Activated effector memory CD4-positive, alpha-beta T cell treated with Interleukin-2 at 50 U/mL for 16 hours (primary cell): Measurements from ENCODE around the gene POLD4.
"Not testable (repeated sequence)": the region's sequence is repeated elsewhere in the genome, so short reads cannot be mapped to it uniquely, and the experiment has no call there.

Experiments
- DNase-seq: peaks from one replicate; pipeline ENCODE4 v3.0.0-alpha.2; 2020

The POLD4 gene

DNA sequence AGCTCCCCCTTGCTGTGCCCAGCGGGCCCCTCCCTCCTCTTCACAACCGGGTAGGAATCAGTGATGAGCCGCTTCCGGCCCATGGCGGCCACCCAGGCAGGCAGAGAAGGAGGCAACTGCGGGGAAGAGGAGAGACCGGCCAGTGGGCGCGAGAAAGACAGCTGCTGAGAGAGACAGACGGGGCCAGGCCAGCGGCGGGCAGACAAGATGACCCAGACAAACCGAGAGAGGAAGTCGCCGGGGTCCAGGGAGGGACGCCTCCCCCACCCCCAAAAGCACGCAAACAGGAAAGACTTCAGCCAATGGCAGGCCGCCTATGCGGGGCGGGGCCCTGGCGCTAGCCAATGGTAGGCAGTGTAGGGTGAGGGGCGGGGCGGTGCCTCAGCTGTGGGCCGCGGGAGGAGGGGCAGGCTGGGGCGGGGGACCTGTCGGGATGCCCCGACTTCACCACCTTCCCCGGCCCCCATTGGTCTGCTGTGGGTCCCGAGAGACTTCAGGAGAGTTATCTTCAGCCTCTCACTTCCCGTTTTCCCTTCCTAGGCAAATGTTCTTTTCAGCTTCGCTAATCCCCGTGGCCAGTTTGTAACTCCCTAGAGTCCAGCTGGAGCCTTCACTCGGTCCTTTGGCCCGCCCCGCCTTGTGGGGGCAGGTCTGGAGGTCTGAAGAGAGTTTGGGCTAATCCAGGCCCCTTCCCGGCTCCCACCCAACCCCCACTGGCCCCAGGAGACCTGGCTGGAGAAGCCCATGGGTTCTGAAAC is at the start of gene POLD4:
Gene POLD4 (minus strand): TSS at position 230 of the 758 bp plus-strand sequence. CDS start 147 bp downstream, at position 83.
- DNase-seq: peak; percentile 96

DNA sequence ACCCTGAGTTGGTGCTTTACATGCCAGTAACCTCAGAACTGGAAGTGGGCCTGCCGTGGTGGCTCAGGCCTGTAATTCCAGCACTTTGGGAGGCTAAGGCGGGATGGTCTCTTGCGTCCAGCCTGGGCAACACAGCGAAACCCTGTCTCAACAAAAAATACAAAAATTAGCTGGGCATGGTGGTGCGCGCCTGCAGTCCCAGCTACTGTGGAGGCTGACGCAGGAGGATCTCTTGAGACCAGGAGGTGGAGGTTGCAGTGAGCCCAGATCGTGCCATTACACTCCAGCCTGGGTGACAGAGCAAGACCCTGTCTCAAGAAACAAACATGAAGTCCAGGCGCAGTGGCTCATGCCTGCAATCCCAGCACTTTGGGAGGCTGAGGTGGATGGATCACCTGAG is 49.7 kb upstream of the POLD4 start:
- not testable (repeated sequence) for DNase-seq

DNA sequence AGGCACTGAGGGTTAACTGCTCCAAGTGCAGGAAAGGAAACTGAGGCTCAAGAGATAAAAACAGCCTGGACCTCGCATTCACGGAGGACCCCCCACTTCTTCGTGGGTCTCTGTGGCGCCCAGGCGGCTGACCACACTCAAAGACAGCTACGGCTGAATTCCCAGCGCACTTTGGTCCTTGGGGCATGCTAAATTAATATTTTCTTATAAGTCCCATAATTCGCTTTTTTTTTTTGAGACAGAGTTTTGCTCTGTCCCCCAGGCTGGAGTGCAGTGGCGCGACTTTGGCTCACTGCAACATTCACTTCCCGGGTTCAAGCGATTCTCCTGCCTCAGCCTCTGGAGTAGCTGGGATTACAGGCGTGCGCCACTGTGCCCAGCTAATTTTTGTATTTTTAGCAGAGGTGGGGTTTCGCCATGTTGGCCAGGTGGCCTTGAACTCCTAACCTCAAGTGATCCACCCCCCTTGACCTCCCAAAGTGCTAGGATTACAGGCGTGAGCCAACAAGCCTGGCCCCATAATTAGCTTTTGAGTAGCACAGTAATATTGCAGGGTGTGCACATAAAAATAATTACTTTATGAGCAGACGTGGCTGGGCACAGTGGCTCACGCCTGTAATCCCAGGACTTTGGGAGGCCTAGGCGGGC is 49.0 kb upstream of the POLD4 start:
- not testable (repeated sequence) for DNase-seq

DNA sequence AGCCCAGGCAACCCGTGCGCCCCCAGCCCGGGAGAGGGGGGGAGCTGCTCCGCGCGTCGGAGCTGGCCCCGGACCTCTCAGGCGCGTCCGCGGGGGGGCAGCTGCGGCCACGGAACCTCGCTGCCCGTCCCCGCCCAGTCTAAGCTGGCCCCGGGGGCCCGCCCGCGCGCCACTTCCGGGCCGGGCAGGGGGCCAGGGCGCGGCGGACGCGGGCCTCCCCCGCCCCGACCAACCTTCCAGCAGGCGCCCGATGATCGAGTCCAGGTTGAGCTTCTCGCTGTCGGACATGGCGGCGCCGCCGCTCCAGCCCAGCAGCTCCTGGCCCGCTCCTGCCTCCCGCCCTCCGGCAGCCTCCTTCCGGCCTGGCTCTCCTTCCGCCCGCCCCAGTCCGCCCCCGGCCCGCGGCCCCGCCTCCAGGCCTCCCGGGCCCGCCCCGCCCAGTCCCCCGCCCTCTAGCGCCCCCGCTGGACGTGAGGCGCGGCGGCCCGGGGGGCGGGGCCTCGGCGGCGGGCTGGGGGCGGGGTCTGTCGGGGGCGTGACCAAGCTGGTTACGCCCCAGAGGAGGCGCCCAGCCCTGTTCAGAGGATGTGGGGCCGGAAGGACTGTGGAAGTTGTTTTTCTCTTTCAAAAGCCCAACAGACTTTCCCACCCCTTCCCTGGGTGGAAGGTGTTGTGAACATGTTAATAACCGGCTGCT is 48.3 kb upstream of the POLD4 start, which contains the start of gene PPP1CA:
Gene PPP1CA (minus strand): TSS at position 364 of the 697 bp plus-strand sequence. CDS start 76 bp downstream, at position 288.
- peak; percentile 87 for DNase-seq

DNA sequence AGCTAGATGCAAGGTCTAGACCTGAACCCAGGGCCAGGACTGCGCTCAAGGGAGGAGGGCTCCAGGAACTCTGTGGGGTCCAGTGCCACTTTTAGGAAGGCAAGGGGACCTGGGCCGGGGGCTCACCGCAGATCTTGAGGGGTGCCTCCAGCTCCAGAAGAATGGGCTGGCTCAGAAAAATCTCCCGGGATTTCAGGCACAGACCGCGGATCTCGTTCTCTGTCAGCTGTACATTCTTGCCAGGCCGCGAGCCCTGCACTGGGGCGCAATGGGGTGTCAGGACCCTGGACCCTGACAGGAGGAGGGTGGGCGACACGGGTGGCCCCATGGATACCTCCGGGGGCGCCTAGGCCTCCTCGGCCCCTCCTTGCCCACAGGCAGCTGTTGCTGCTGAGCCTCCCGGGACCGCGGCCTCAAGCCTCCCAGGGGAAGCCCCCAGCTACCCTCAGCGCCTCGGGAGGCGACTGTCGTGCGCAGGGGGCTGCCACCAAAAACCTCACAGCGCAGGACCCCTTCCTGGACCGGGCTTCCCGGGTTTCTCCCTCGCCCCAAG is 47.7 kb upstream of the POLD4 start:
- DNase-seq: no peak

DNA sequence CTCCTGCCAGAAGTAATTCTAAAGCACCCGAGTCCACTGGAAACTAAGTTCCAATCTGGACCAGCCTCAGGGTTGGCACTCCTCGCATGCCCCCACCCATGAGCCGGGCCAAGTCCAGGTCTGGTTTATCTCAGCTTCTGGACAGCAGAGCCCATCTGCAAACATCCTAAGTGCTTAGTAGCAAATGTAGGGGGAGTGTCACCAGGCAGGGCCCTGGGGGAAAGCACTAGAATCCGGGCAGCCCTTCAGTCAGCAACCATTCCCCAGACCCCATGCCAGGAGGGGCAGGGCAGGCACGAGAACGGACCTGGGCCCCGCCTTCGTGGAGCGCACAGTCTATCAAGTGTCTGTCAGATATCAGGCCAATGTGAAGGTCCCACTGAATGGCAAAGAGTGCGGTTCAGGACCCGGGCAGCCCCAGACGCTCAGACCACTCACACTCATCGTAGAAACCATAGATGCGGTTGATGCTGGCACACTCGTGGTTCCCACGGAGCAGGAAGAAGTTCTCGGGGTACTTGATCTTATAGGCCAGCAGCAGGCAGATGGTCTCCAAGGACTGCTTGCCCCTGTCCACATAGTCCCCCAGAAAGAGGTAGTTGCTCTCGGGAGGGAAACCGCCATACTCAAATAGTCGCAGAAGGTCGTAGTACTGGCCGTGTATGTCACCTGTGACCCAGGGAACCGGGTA is 47.0 kb upstream of the POLD4 start:
- no peak for DNase-seq

DNA sequence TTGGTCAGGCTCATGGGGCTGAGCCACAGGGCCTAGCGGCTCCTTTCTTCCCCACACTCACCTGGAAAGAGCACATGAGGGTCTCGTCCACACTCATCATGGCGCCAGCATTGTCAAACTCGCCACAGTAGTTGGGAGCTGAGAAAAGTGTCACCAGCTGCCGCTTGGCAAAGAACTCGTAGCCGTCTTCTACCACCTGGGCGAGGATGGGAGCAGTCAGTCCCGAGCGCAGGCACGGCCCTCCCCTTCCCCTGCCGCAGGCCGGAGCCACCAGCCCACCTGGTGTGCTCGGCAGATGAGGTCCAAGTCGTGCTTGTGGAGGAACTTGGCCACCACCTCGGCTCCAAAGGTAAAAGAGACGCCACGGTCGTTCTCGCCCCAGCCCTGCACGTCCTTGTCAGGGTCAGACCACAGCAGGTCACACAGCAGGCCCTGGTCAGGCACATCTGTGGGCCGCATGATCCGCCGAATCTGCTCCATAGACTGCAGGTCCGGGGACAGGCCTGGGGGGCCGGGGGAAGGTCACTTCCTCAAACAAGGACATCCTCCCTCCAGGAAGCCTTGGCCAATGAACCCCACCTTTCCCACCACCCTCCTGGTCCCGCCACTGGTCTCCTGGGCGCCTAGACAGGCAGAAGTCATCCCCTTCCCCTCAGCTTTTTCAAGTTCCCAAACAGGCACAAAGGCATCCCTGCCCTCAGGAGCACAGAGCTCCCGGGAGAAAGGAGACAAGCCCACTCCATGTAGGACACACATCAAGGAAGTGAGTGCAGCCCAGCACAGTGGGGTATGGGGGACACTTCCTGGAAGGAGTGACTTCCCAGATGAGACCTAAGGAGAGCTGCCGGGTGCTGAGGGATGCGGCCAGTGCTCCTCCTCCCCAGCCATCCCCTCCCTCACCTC is 45.6 kb upstream of the POLD4 start:
- DNase-seq: no peak

DNA sequence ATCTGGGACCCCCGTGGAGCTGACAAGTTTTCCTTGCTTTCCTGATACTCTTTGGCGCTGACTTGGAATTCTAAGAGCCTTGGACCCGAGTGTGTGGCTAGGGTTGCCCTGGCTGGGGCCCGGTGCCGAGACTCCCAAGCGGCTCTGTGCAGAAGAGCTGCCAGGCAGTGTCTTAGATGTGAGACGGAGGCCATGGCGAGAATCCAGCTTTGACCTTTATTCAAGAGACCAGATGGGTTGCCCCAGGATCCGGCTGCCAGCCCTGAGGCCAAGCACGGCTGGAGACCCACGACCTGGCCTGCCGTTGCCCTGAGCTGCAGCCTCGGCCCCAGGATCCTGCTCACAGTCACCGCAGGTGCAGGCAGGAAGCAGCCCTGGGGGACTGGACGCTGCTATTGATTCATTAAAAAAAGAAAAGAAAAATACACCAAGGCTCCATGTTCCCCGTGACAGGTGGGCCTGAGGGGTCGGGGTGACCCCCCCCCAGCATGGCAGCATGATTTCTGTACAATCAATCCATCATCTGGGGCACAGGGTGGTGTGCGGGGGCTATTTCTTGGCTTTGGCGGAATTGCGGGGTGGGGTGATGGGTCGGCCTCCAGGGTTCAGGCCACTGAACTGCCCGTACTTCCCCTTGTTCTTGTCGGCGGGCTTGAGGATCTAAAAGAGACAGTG is 44.8 kb upstream of the POLD4 start:
- DNase-seq: no peak

DNA sequence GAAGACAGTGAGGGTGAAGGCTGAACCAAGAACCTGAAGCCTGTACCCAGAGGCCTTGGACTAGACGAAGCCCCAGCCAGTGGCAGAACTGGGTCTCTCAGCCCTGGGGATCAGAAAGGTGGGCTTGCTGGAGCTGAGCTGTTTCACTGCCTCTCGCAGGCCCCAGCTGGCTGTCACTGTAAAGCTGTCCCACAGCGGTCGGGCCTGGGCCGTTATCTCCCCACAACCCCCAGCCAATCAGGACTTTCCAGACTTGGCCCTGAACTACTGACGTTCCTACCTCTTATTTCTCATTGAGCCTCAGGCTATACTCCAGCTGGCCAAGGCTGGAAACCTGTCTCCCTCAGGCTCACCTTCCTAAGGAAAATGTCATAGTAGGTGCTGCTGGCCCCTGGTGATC is 44.2 kb upstream of the POLD4 start:
- DNase-seq: no peak

DNA sequence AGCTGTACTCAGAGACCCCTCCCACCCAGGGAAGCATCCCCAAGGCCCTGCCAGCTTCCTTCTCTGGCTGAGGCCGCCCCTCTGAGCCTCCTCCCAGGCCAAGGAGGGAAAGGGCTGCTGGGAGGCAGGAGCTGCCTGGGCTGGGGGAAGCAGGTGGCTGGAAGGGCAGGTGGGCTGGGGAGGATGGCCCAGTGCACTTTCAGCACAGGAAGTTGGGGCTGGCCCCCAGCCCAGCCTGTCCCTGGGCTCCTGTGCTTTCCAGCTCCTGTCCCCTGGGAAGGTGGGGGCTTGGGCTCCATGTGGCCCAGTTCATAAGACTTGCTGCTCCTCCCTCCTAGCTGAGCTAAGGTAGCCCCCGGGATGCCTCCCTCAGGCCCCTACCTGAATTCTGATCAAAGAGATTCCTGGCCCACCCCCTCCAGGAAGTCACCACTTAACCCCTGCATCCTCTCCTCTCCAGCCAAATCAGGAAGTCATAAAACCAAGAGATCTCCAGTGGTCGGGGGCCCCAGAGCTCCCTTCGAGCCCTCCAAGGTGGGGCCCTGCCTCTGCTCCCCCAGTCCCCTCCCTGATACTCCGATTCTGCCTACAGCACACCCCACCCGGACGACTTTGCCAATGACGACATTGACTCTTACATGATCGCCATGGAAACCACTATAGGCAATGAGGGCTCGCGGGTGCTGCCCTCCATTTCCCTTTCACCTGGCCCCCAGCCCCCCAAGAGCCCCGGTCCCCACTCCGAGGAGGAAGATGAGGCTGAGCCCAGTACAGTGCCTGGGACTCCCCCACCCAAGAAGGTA is 43.4 kb upstream of the POLD4 start:
- DNase-seq: no peak

DNA sequence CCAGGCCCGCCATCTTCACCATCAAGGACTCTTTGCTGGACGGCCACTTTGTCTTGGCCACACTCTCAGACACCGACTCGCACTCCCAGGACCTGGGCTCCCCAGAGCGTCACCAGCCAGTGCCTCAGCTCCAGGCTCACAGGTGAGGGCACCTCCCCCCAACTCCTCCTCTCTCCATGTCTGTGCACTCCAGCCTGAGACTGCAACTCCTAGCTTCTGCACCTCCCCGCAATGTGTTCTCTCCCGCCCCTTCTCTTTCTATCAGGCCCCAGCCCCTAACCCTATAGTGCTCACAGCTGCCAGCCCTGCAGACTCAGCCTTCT is 42.9 kb upstream of the POLD4 start:
- DNase-seq: no peak

DNA sequence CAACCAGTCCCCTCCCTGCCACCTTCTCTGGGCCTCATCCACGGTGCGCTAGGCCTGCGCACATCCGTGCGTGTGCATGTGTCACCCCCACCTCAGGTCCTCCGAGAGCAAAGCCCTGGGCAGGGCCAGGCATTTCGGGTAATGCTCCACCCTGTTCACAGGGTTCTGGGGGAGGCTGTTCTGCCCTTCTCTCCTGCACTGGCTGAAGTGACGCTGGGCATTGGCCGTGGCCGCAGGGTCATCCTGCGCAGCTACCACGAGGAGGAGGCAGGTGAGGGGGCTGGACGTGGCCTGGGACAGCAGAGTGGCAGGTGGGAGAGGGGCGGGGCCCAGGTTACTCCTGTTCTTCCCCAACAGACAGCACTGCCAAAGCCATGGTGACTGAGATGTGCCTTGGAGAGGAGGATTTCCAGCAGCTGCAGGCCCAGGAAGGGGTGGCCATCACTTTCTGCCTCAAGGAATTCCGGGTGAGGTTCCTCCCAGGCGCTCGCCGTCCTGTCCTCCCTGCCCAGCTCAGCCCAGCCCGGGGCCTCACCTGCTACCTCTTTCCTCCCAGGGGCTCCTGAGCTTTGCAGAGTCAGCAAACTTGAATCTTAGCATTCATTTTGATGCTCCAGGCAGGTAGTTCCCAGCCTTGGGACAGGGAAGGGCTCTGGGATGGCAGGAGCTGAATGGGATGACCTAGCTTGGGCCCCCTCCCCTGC is 42.4 kb upstream of the POLD4 start:
- no peak for DNase-seq

DNA sequence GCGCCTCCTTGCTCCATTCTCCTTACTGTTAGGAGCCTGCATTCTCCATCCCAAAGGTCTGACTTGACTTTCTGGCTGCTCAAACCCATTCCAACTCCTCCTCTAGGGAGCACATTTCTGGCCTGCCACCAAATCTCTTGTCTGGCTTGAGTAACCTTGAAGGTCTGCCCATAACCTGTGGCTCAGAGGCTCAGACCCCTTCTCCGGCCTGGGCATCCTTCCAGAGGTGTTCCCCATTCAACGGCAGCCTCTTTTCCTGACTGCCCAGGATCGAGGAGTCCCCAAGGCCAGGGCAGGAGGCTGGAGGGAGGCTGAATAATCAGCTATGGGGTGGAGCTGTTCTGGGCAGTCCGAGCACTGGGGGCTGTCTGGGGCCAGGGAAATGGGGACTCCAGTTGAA is 40.6 kb upstream of the POLD4 start:
- no peak for DNase-seq

DNA sequence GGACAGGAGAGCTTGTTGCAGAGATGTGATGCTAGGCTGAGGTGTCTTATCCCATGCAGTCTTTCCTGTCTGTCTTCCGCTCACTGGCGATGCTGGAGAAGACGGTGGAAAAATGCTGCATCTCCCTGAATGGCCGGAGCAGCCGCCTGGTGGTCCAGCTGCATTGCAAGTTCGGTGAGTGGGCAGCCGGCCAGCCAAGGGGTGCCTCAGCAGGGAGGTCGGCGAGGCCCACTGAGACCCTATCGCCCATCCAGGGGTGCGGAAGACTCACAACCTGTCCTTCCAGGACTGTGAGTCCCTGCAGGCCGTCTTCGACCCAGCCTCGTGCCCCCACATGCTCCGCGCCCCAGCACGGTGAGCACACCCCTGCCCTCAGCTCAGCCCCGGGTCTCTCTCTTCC is 40.1 kb upstream of the POLD4 start:
- DNase-seq: no peak

DNA sequence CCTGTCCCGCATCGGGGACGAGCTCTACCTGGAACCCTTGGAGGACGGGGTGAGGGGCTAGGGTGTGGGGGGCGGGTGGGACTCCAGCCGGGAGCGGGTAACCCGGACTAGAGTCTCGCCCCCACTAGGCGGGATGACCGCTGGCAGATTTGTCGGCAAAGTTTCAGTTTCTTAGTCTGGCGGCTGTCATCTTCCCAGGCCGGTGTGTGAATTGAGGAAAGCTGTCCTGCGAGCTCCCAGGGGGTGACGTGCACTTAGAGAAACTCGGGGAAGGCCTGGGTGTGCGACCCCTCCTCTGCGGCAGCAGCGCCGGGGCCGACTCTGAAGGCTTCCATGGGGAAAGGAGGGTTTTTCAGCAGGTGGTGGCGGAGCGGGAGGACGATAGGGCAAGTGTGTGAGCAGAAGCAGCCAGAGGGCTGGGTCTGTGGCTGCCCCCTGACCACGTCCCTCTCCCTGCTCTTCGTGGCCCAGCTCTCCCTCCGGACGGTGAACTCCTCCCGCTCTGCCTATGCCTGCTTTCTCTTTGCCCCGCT is 38.9 kb upstream of the POLD4 start:
- no peak for DNase-seq

DNA sequence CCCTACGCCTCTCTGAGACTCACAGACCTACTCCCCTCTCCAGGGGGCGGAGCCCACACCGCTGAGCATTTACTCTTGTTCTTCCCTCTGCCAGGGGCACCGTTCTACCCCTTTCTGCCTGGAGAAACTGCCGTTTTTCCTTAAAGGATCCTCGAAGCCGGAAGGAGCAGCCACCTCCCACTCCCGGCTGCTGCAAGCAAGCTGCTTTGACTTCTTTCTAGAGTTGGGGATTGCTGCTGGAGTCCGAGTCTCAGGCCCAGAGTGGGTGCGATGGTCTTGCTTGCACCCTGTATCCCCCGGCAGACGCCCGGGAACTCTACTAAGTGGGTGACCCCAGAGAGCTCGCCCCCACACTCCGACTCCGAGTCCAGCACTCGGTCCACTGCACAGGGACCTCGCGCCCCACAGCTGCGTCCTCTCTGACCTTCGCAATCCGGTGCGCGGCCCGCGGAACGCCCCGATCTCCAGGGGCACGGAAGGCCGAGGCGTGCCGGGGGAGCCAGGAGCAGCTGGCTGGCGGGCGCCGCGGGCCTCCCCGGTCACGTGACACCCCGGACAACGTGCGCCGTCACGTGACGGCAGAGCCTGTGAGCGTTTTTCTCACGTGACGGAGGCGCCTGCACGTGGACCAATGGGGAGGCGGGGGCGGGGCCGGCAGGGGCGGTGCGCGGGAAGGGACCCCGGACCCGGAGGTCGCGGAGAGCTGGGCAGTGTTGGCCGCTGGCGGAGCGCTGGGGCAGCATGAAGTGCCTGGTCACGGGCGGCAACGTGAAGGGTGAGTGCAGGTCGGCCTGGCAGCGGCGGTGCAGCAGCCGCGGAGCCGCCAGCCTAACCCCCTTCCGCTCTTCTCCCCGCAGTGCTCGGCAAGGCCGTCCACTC is 38.2 kb upstream of the POLD4 start, which contains the start of gene RAD9A:
Gene RAD9A (plus strand): TSS at position 683 of the 879 bp plus-strand sequence. CDS start 59 bp downstream, at position 742.
- DNase-seq: peak; percentile 89

DNA sequence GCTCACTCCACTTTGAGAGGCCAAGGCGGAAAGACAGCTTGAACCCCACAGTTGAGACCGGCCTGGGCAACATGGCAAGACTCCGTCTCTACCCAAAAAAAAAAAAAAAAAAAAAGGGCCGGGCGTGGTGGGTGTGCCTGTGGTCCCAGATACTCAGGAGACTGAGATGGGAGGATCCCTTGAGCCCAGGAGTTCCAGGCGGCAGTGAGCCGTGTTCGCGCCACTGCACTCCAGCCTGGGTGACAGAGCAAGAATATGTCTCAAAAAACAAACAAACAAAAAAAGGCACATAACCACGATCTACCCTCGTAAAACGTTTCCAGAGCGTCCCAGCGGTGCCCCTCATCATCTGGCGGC is 37.6 kb upstream of the POLD4 start:
- DNase-seq: no peak

DNA sequence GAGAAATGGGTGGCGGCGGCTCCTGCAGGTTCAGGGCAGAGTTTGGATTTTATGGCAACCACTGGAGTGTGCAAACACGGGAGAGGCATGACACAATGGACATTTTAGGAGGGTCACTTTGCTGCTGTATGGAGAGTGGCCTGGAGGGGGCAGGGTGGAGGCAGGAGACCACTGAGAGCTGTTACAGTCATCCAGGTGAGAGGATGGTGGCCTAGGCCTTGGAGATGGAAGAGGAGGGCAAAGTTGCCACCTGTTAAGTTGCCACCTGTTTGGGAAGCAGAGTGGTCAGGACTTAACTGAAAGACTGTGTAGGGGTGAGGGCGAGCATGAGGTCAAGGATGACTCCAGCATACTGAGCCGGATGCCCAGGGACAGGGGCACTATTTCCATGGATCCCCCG is 36.1 kb upstream of the POLD4 start:
- no peak for DNase-seq
